ENCODE results near the gene A3GALT2. TPM values are rescaled to one million over a fixed set of nuclear protein-coding genes. Genes with fewer than 3 reads are reported as not detected.

Gene A3GALT2
- polyA plus RNA-seq, 1 experiment: not detected

GRCh38 chr1:33330361-33330890 lies 9.5 kb upstream of the A3GALT2 start:
- Histone ChIP-seq H3K4me3 (ENCODE audit: low read depth, low read length) (no peak overlapping the region), H3K36me3 (ENCODE audit: control insufficient read depth, insufficient read depth, low read length) (peaks cover 58% of the 10 kb centered on the region), H3K27me3 (ENCODE audit: control insufficient read depth, insufficient read depth, low read length) (no peaks in the 10 kb centered on the region)
- TF ChIP-seq CTCF (IDR thresholded peaks at IDR 0.05; ENCODE audit: insufficient read depth, low read depth, low read length): no peak
- ChIA-PET CTCF (interaction anchor here (1.4 to 2.5 kb wide), 4 partner anchors 9 to 35 kb away, joined by 3 to 8 read pairs (median 6); no protein-coding TSS in a partner anchor), POLR2A (no interaction called here)
- DNase-seq (ENCODE audit: low read depth): no peak

GRCh38 chr1:33329600-33330305 lies 8.9 kb upstream of the A3GALT2 start:
- Histone ChIP-seq H3K4me3 (ENCODE audit: low read depth, low read length) (no peak overlapping the region), H3K36me3 (ENCODE audit: control insufficient read depth, insufficient read depth, low read length) (peaks cover 62% of the 10 kb centered on the region), H3K27me3 (ENCODE audit: control insufficient read depth, insufficient read depth, low read length) (no peaks in the 10 kb centered on the region)
- CTCF ChIA-PET: interaction anchor here (0.5 to 2.5 kb wide), 5 partner anchors 8 to 129 kb away, joined by 3 to 8 read pairs (median 4); no protein-coding TSS in a partner anchor
- DNase-seq (ENCODE audit: low read depth): no peak
- TF ChIP-seq CTCF (IDR thresholded peaks at IDR 0.05; ENCODE audit: insufficient read depth, low read depth, low read length): no peak
- POLR2A ChIA-PET: no interaction called here

- CTCF ChIA-PET: interaction anchor here (0.8 to 2.5 kb wide), 3 partner anchors 9 to 33 kb away, joined by 3 to 7 read pairs (median 3); no protein-coding TSS in a partner anchor
- no peak for TF ChIP-seq CTCF (IDR thresholded peaks at IDR 0.05; ENCODE audit: insufficient read depth, low read depth, low read length)
These were observed 7.9 kb upstream of the A3GALT2 start for GRCh38 chr1:33328817-33329216.

GRCh38 chr1:33327587-33328325 lies 6.9 kb upstream of the A3GALT2 start:
- CTCF ChIA-PET: interaction anchor here (0.7 to 1.4 kb wide), 2 partner anchors 40 to 128 kb away, joined by 3 read pairs; no protein-coding TSS in a partner anchor
- TF ChIP-seq CTCF (IDR thresholded peaks at IDR 0.05; ENCODE audit: insufficient read depth, low read depth, low read length): 0 out of 2 replicates have a peak, but pooled peaks have one; percentile 15
- Histone ChIP-seq H3K4me3 (ENCODE audit: low read depth, low read length) (no peak overlapping the region), H3K36me3 (ENCODE audit: control insufficient read depth, insufficient read depth, low read length) (peaks cover 71% of the 10 kb centered on the region), H3K27me3 (ENCODE audit: control insufficient read depth, insufficient read depth, low read length) (no peaks in the 10 kb centered on the region)
- DNase-seq (ENCODE audit: low read depth): peak; percentile 96
- POLR2A ChIA-PET: no interaction called here

More at GRCh38 chr1:33328817-33329216, 7.9 kb upstream of the A3GALT2 start:
- no peak for DNase-seq (ENCODE audit: low read depth)
- POLR2A ChIA-PET: no interaction called here
- H3K4me3 ChIP-seq (ENCODE audit: low read depth, low read length): no peak overlapping the region
- no peaks in the 10 kb centered on the region for H3K27me3 ChIP-seq (ENCODE audit: control insufficient read depth, insufficient read depth, low read length)
- H3K36me3 ChIP-seq (ENCODE audit: control insufficient read depth, insufficient read depth, low read length): peaks cover 68% of the 10 kb centered on the region

GRCh38 chr1:33326785-33327184 lies 5.9 kb upstream of the A3GALT2 start:
- no peak for TF ChIP-seq CTCF (IDR thresholded peaks at IDR 0.05; ENCODE audit: insufficient read depth, low read depth, low read length)

More at GRCh38 chr1:33326785-33327184, 5.9 kb upstream of the A3GALT2 start:
- Histone ChIP-seq H3K4me3 (ENCODE audit: low read depth, low read length) (no peak overlapping the region), H3K36me3 (ENCODE audit: control insufficient read depth, insufficient read depth, low read length) (peaks cover 67% of the 10 kb centered on the region), H3K27me3 (ENCODE audit: control insufficient read depth, insufficient read depth, low read length) (no peaks in the 10 kb centered on the region)
- DNase-seq (ENCODE audit: low read depth): no peak
- POLR2A ChIA-PET: no interaction called here
- CTCF ChIA-PET: interaction anchor here (1.3 kb wide), 1 partner anchor 31 kb away, joined by 5 read pairs; no protein-coding TSS in a partner anchor
